IgD-negative memory B cell (primary cell): Measurements from ENCODE around the gene OR2Y1. TPM values are rescaled to one million over a fixed set of nuclear protein-coding genes. Genes with fewer than 3 reads are reported as not detected.
"Not testable (repeated sequence)": the region's sequence is repeated elsewhere in the genome, so short reads cannot be mapped to it uniquely, and the experiment has no call there.

Experiments
- H3K27ac Mint-ChIP-seq, 3 donors: one replicate each; pipeline ENCODE4 v1.8.0; 2020 to 2022; ENCODE audit warnings: mild to moderate bottlenecking in 3 of 3, mixed read lengths in 3 of 3, moderate library complexity in 1 of 3
- H3K27me3 Mint-ChIP-seq: one replicate; pipeline ENCODE4 v1.8.0; 2021; ENCODE audit warnings: mixed read lengths
- H3K36me3 Mint-ChIP-seq: one replicate; pipeline ENCODE4 v1.8.0; 2020; ENCODE audit warnings: mild to moderate bottlenecking, mixed read lengths
- H3K4me1 Mint-ChIP-seq, 3 donors: one replicate each; pipeline ENCODE4 v1.8.0; 2020 to 2022; ENCODE audit warnings: mixed read lengths in 3 of 3, mild to moderate bottlenecking in 1 of 3
- H3K4me3 Mint-ChIP-seq, 4 donors: one replicate each; pipeline ENCODE4 v1.8.0; 2020 to 2022; ENCODE audit warnings: mild to moderate bottlenecking in 4 of 4, mixed read lengths in 4 of 4, moderate library complexity in 3 of 4
- H3K9me3 Mint-ChIP-seq, 3 donors: one replicate each; pipeline ENCODE4 v1.8.0; 2020 to 2021; ENCODE audit warnings: mixed read lengths in 3 of 3, mild to moderate bottlenecking in 1 of 3
- polyA plus RNA-seq: library from polyadenylated mRNA; unstranded; fragments of 300-500 nt; fragmentation: Illumina TruSeq; gene quantifications from one replicate; pipeline ENCODE4 v1.2.3, GENCODE V29; 2021

Gene OR2Y1
- polyA plus RNA-seq, 1 donor from 2014 or later, result not detected

- H3K27me3 Mint-ChIP-seq, result peaks cover 3% of the 10 kb centered on the region
- no peak overlapping the region for H3K27ac Mint-ChIP-seq
- peaks cover 0 to 9% (median 0%) of the 10 kb centered on the region in 3 donors for H3K9me3 Mint-ChIP-seq
- H3K4me1 Mint-ChIP-seq, result no peaks in the 10 kb centered on the region
- H3K4me3 Mint-ChIP-seq, result no peak overlapping the region
- no peaks in the 10 kb centered on the region for H3K36me3 Mint-ChIP-seq
These were observed 35.8 kb upstream of the OR2Y1 start for GRCh38 chr5:180775624-180776023.

- Mint-ChIP-seq H3K27me3 (peaks cover 3% of the 10 kb centered on the region), H3K4me1 (no peaks in the 10 kb centered on the region), H3K4me3 (no peak overlapping the region), H3K36me3 (peaks cover 2% of the 10 kb centered on the region), H3K9me3 (peaks cover 2 to 20% (median 9%) of the 10 kb centered on the region in 3 donors), H3K27ac (no peak overlapping the region)
These were observed 32.0 kb upstream of the OR2Y1 start for GRCh38 chr5:180771839-180772238.

GRCh38 chr5:180769821-180770220 lies 30.0 kb upstream of the OR2Y1 start:
- H3K27me3 Mint-ChIP-seq, result peaks cover 6% of the 10 kb centered on the region
- H3K4me3 Mint-ChIP-seq, result no peak overlapping the region

DNA sequence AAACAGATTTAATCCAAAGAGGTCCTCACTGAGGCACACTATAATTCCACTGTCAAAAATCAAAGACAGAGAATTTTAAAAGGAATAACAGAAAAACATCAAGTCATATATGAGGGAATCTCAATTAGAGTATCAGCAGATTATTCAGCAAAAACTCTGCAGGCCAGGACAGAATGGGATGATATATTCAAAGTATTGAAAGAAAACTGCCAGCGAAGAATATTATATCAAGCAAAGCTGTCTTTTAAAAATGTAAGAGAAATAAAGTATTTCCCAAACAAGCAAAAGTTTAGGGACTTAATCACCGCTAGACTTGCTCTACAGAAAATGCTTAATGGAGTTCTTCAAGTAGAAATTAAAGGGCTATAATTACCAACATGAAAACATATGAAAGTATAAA lies 15.7 kb upstream of the OR2Y1 start:
- no peak overlapping the region for H3K27ac Mint-ChIP-seq

More at GRCh38 chr5:180769821-180770220, 30.0 kb upstream of the OR2Y1 start:
- Mint-ChIP-seq H3K4me1 (no peaks in the 10 kb centered on the region), H3K27ac (no peak overlapping the region), H3K9me3 (peaks cover 5 to 23% (median 14%) of the 10 kb centered on the region in 3 donors), H3K36me3 (peaks cover 2% of the 10 kb centered on the region)

DNA sequence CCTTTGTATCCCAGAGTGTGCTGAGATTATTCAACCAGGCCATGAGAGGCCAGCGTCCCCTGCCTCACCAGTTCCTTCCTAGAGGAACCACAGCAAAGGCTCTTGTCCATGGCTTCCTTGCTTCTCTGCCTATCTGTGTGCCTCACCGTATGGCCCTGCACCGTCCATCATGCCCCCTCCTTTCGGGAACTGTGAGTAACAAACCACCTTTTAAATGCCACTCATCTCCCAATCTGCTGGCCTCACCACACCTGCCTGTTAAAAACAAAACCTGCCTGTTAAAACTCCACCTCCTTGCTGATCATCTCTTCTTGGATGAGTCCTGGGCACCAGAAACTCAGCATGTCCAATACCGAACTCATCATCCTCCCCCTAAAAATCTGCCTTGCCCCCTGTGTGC lies 4.4 kb upstream of the OR2Y1 start:
- Mint-ChIP-seq H3K4me3 (no peak overlapping the region), H3K4me1 (peaks cover 0 to 1% (median 0%) of the 10 kb centered on the region in 3 donors), H3K9me3 (no peaks in the 10 kb centered on the region), H3K27me3 (peaks cover 6% of the 10 kb centered on the region), H3K36me3 (no peaks in the 10 kb centered on the region), H3K27ac (no peak overlapping the region)

More for the DNA sequence above, 15.7 kb upstream of the OR2Y1 start:
- no peaks in the 10 kb centered on the region for H3K4me1 Mint-ChIP-seq
- no peak overlapping the region for H3K4me3 Mint-ChIP-seq
- peaks cover 2 to 14% (median 9%) of the 10 kb centered on the region in 3 donors for H3K9me3 Mint-ChIP-seq
- H3K27me3 Mint-ChIP-seq, result peaks cover 5% of the 10 kb centered on the region
- peaks cover 2% of the 10 kb centered on the region for H3K36me3 Mint-ChIP-seq

DNA sequence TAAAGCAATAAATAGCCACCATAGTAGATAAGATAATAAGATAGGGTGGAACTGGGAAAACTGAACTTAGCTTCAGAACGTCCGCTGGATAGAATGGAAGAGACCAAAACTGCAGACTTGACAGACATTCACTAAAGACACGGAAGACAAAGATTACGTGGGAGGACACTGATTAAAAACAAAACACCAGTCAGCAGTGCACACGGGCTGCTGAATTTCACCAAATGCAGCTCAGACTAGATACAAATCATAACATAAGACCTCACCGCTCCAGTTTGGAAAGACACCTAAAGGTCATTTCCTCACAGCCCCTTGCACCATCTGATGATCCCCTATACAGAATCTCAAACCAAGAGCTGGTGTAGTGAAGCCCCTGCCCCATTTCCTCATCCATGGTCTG lies 2.9 kb upstream of the OR2Y1 start:
- Mint-ChIP-seq H3K27ac (no peak overlapping the region), H3K9me3 (no peaks in the 10 kb centered on the region), H3K4me1 (peaks cover 0 to 1% (median 0%) of the 10 kb centered on the region in 3 donors), H3K4me3 (no peak overlapping the region), H3K36me3 (no peaks in the 10 kb centered on the region), H3K27me3 (peaks cover 9% of the 10 kb centered on the region)

GRCh38 chr5:180740953-180741352 lies 1.1 kb upstream of the OR2Y1 start:
- not testable (repeated sequence) for H3K4me1 Mint-ChIP-seq, H3K4me3 Mint-ChIP-seq, H3K9me3 Mint-ChIP-seq, H3K36me3 Mint-ChIP-seq, H3K27ac Mint-ChIP-seq, H3K27me3 Mint-ChIP-seq

DNA sequence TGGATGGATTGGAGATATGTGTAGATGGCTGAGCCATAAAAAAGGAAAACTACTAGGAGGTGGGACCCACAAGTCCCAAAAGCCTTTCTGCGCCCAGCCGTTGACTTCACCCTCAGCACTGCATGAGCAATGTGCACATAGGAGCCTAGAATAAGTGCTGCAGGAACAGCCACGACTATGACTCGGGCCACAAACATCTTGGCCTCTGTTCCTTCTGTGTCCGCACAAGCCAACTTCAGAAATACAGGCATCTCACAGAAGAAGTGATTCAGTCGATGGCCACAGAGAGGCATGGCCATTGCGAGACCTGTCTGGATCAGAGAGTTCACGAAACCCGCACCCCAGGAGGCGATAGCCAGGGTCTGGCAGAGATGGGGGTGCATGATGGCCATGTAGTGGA lies 587 bp downstream of the OR2Y1 start:
- Mint-ChIP-seq H3K4me1 (peaks cover 0 to 1% (median 0%) of the 10 kb centered on the region in 3 donors), H3K27ac (no peak overlapping the region), H3K27me3 (peaks cover 13% of the 10 kb centered on the region), H3K4me3 (no peak overlapping the region), H3K9me3 (peaks cover 0 to 1% (median 0%) of the 10 kb centered on the region in 3 donors), H3K36me3 (no peaks in the 10 kb centered on the region)

- Mint-ChIP-seq H3K4me1 (peaks cover 0 to 1% (median 0%) of the 10 kb centered on the region in 3 donors), H3K9me3 (peaks cover 0 to 1% (median 0%) of the 10 kb centered on the region in 3 donors), H3K27ac (no peak overlapping the region), H3K27me3 (peaks cover 13% of the 10 kb centered on the region), H3K36me3 (no peaks in the 10 kb centered on the region), H3K4me3 (no peak overlapping the region)
These were observed 3.3 kb downstream of the OR2Y1 start for GRCh38 chr5:180736536-180736935.

DNA sequence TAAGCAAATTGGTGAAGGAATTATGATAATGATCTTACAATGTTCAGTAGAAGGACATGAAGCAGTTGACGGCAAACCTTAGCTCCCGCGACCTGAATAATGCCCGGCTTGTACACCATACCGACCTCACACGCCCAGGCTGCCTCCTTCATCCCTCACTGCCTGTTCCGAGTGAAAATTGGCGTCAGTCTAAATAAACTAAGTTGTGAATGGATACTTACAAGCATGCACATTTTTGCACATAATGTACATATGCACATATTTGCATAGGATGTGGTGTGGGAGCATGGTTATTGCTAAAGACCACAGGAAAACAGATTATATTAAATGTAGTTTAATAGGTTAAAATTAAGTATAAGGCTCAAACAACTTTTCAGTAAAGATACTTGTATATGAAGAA lies 14.9 kb downstream of the OR2Y1 start:
- H3K36me3 Mint-ChIP-seq, result peaks cover 4% of the 10 kb centered on the region

DNA sequence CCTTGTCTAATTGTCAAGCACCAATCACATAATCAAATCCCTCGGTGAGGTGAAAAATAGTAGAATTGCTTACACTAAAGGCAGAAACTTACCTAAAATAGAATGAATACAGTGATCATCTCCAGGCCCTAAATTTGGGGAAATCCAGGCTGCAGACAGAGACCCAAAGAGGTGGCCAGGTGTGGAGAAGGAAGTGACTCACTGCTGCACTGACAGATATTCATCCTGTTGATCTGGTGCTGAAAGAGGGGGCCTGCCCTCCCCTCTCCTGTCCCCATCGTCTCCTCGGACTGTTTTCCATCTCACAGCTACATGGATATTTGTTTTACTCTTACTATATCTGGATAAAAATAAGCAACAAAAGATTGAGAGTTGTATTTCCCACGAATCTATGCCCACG lies 15.9 kb downstream of the OR2Y1 start:
- Mint-ChIP-seq H3K4me3 (no peak overlapping the region), H3K4me1 (peaks cover 0 to 2% (median 1%) of the 10 kb centered on the region in 3 donors), H3K27ac (peak overlapping the region in 1 of 3 donors; percentile 57), H3K27me3 (peaks cover 20% of the 10 kb centered on the region), H3K9me3 (peaks cover 0 to 4% (median 0%) of the 10 kb centered on the region in 3 donors), H3K36me3 (peaks cover 4% of the 10 kb centered on the region)

More for the DNA sequence above, 14.9 kb downstream of the OR2Y1 start:
- no peak overlapping the region for H3K4me3 Mint-ChIP-seq
- peaks cover 0 to 2% (median 1%) of the 10 kb centered on the region in 3 donors for H3K4me1 Mint-ChIP-seq
- H3K9me3 Mint-ChIP-seq, result peaks cover 0 to 4% (median 0%) of the 10 kb centered on the region in 3 donors
- no peak overlapping the region for H3K27ac Mint-ChIP-seq
- peaks cover 20% of the 10 kb centered on the region for H3K27me3 Mint-ChIP-seq

- no peak overlapping the region for H3K4me3 Mint-ChIP-seq
- H3K4me1 Mint-ChIP-seq, result peaks cover 0 to 4% (median 2%) of the 10 kb centered on the region in 3 donors
- H3K27me3 Mint-ChIP-seq, result peaks cover 20% of the 10 kb centered on the region
- no peak overlapping the region for H3K27ac Mint-ChIP-seq
- peaks cover 3% of the 10 kb centered on the region for H3K36me3 Mint-ChIP-seq
- peaks cover 0 to 4% (median 0%) of the 10 kb centered on the region in 3 donors for H3K9me3 Mint-ChIP-seq
These were observed 19.4 kb downstream of the OR2Y1 start for GRCh38 chr5:180720486-180720885.

GRCh38 chr5:180719781-180720180 lies 20.1 kb downstream of the OR2Y1 start:
- H3K9me3 Mint-ChIP-seq, result peaks cover 0 to 4% (median 1%) of the 10 kb centered on the region in 3 donors
- H3K27ac Mint-ChIP-seq, result no peak overlapping the region
- peaks cover 18% of the 10 kb centered on the region for H3K27me3 Mint-ChIP-seq
- peaks cover 3% of the 10 kb centered on the region for H3K36me3 Mint-ChIP-seq
- H3K4me3 Mint-ChIP-seq, result no peak overlapping the region
- peaks cover 0 to 4% (median 2%) of the 10 kb centered on the region in 3 donors for H3K4me1 Mint-ChIP-seq

- Mint-ChIP-seq H3K36me3 (peaks cover 3% of the 10 kb centered on the region), H3K9me3 (peaks cover 0 to 3% (median 2%) of the 10 kb centered on the region in 3 donors), H3K27me3 (peaks cover 19% of the 10 kb centered on the region)
These were observed 20.9 kb downstream of the OR2Y1 start for GRCh38 chr5:180718810-180719453.

GRCh38 chr5:180717989-180718388 lies 21.9 kb downstream of the OR2Y1 start:
- H3K36me3 Mint-ChIP-seq, result peaks cover 3% of the 10 kb centered on the region
- no peak overlapping the region for H3K27ac Mint-ChIP-seq
- H3K27me3 Mint-ChIP-seq, result peaks cover 17% of the 10 kb centered on the region
- peaks cover 4 to 6% (median 5%) of the 10 kb centered on the region in 3 donors for H3K9me3 Mint-ChIP-seq
- peaks cover 0 to 3% (median 0%) of the 10 kb centered on the region in 3 donors for H3K4me1 Mint-ChIP-seq
- H3K4me3 Mint-ChIP-seq, result no peak overlapping the region

More at GRCh38 chr5:180718810-180719453, 20.9 kb downstream of the OR2Y1 start:
- H3K4me3 Mint-ChIP-seq, result no peak overlapping the region
- peak overlapping the region in 1 of 3 donors; percentile 17 for H3K27ac Mint-ChIP-seq
- peaks cover 0 to 3% (median 0%) of the 10 kb centered on the region in 3 donors for H3K4me1 Mint-ChIP-seq

DNA sequence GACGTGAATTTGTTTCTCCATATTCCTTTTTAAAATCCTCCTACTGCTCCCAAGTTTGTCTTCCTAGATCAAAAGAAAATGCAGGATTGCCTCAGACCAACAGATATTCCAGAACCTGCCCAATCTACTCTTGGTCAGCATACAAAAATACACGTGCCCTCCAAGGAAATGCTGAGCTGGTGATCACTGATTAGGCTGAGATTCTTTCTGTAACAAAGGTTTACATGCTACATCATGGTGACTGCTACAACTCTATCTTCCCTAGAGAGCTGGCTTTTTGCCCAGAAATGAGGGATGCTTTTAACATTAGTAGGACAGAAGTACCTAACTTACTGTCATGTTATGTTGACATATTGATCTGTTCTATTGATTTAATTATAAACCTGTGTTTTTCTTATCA lies 35.5 kb downstream of the OR2Y1 start:
- Mint-ChIP-seq H3K36me3 (no peaks in the 10 kb centered on the region), H3K9me3 (peaks cover 3 to 13% (median 4%) of the 10 kb centered on the region in 3 donors), H3K27ac (no peak overlapping the region), H3K4me3 (no peak overlapping the region), H3K4me1 (no peaks in the 10 kb centered on the region), H3K27me3 (peaks cover 1% of the 10 kb centered on the region)
